Measurements from ENCODE around the gene SUFU.

DNA sequence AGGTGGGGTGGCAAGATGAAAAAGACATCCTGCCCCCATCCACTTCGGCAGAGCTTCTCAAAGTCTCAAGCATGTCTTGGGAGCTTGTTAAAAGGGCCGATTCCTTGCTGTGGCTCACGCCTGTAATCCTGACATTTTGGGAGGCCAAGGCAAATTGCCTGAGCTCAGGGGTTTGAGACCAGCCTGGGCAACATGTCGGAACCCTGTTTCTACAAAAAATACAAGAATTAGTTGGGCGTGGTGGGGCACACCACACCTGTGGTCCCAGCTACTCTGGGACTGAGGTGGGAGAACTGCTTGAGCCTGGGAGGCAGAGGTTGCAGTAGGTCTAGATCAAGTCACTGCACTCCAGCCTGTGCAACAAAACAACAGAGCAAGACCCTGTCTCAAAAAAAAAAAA, 155.0 kb downstream of the SUFU start:
- TF ChIP-seq EZH2phosphoT487 (IDR thresholded peaks at IDR 0.05; ENCODE audit: low read depth, severe bottlenecking, unreplicated experiment): no peak
- no peak for TF ChIP-seq EZH2 (IDR thresholded peaks at IDR 0.05; ENCODE audit: borderline replicate concordance)
